ENCODE measurements around the gene NMRK2. TPM values are rescaled to one million over a fixed set of nuclear protein-coding genes. Genes with fewer than 3 reads are reported as not detected.
"Not testable (repeated sequence)": the region's sequence is repeated elsewhere in the genome, so short reads cannot be mapped to it uniquely, and the experiment has no call there.

Gene NMRK2
- polyA plus RNA-seq, 3 donors from 2014 or later, result not detected

GRCh38 chr19:3963458-3964255, 30.8 kb downstream of the NMRK2 start:
- H3K36me3 Mint-ChIP-seq, result peaks cover 0 to 17% (median 4%) of the 10 kb centered on the region in 3 donors
- H3K4me3 Mint-ChIP-seq, result no peak overlapping the region
- peaks cover 6 to 9% of the 10 kb centered on the region in 2 donors for H3K4me1 Mint-ChIP-seq
- H3K27ac Mint-ChIP-seq, result peak overlapping the region in 1 of 6 donors; percentile 40
- peaks cover 0 to 3% (median 0%) of the 10 kb centered on the region in 3 donors for H3K27me3 Mint-ChIP-seq (ENCODE audit: low read depth in 3 of 3)
- H3K9me3 Mint-ChIP-seq, result no peaks in the 10 kb centered on the region
- no peak for DNase-seq

DNA sequence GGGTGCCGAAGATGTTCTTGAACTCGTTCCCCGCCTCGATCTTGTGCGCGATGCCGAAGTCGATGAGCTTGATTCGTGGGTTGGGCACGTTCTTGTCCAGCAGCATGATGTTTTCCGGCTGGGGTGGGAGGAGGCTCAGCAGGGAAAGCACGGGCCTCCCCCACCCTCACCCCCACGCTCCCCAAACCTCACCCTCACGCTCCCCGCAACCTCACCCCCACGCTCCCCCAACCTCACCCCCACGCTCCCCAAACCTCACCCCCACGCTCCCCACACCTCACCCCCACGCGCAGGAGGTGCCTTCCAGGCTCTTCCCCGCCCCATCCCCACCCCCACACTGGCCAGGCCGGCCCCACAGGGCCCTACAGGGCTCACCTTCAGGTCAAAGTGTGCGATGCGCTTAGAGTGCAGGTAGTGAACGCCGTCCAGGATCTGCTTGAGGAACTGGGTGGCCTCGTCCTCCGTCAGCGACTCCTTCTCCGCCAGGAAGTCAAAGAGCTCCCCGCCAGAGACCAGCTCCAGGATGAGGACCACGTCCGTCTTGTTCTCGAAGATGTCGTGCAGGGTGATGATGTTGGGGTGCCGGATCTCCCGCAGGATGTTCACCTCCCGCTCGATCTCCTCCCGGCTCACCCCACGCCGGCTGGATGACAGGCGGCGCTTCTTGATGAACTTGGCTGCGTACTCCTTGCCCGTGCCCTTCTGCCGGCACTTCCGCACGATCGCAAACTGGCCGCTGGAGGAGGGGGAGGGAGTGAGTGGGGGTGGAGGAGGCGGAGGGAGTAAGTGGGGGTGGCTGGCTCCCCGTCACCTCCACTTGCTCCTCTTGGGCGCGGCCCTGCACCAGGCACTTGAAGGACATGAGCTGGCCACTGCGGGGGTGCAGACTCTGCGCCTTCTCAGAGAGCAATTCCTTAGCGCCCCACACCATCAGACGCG, 31.7 kb downstream of the NMRK2 start:
- no peak overlapping the region for H3K4me3 Mint-ChIP-seq
- H3K27ac Mint-ChIP-seq, result no peak overlapping the region
- H3K4me1 Mint-ChIP-seq, result peaks cover 13 to 14% of the 10 kb centered on the region in 2 donors
- peaks cover 0 to 17% (median 4%) of the 10 kb centered on the region in 3 donors for H3K36me3 Mint-ChIP-seq
- DNase-seq, result no peak
- H3K9me3 Mint-ChIP-seq, result no peaks in the 10 kb centered on the region
- peaks cover 0 to 3% (median 0%) of the 10 kb centered on the region in 3 donors for H3K27me3 Mint-ChIP-seq (ENCODE audit: low read depth in 3 of 3)

DNA sequence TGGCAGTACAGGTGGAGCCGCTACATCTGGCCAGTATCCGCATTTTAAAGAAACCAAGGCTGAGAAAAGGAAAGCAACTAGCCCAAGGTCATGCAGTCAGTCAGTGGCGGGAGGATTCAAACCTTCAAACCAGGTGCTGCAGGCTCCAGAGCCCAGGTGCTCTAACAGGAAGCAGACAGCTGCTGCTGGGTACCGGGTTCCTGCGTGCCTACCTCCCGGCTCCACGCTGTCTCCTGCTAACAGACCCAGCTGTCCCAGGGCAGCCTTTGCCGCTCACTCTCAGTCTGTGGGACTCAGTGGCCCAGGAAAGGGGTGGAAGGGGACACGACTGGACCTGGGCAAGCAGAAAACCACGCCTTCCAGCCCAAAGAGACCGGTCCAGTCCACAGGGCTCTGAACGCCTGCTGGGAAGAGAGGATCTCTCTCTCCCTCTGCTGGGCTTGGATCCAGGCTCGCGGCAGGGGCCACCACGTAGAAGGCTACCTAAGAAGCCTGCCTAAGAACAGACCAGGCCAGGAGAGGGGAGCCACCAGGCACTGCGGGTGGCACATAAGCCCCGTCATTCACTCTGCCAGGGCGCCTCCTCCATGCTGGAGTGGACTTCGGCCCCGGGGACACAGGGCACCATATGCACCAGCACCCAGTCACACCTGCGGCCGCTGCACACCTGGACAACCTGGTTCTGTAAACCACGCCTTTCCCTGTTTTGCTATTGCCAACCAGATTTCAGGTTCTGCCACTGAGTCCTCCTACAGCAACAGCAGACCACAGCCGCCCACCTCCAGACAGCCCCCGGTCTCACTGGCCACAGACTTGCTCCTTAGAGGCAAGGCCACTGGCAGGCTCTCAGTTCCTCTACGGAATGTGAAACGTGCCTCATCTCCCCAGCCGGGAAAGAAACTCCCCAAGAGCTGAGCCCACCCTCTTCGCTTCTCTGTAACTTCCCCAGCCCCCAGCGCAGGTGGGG, 33.5 kb downstream of the NMRK2 start:
- DNase-seq, result no peak
- Mint-ChIP-seq H3K4me1 (peaks cover 27 to 28% of the 10 kb centered on the region in 2 donors), H3K36me3 (peaks cover 0 to 15% (median 4%) of the 10 kb centered on the region in 3 donors), H3K27me3 (ENCODE audit: low read depth in 3 of 3) (peaks cover 0 to 11% (median 6%) of the 10 kb centered on the region in 3 donors), H3K4me3 (no peak overlapping the region), H3K27ac (peak overlapping the region in 2 of 6 donors; percentile 22 to 43), H3K9me3 (no peaks in the 10 kb centered on the region)

GRCh38 chr19:3967983-3968382, 35.1 kb downstream of the NMRK2 start:
- not testable (repeated sequence) for H3K27ac Mint-ChIP-seq, H3K9me3 Mint-ChIP-seq, H3K36me3 Mint-ChIP-seq, DNase-seq
- Mint-ChIP-seq H3K4me3 (peak overlapping the region in 1 of 5 donors; percentile 54), H3K4me1 (peaks cover 29 to 30% of the 10 kb centered on the region in 2 donors), H3K27me3 (ENCODE audit: low read depth in 3 of 3) (peaks cover 0 to 12% (median 6%) of the 10 kb centered on the region in 3 donors)

- Mint-ChIP-seq H3K27me3 (ENCODE audit: low read depth in 3 of 3) (peaks cover 0 to 11% (median 6%) of the 10 kb centered on the region in 3 donors), H3K36me3 (peaks cover 0 to 8% (median 0%) of the 10 kb centered on the region in 3 donors), H3K4me1 (peaks cover 29 to 30% of the 10 kb centered on the region in 2 donors), H3K9me3 (no peaks in the 10 kb centered on the region), H3K27ac (peak overlapping the region in 2 of 6 donors; percentile 32 to 36), H3K4me3 (peak overlapping the region; percentile 17 to 90 (median 54))
- DNase-seq, result no peak
Observed at GRCh38 chr19:3968556-3969434, 35.9 kb downstream of the NMRK2 start.

DNA sequence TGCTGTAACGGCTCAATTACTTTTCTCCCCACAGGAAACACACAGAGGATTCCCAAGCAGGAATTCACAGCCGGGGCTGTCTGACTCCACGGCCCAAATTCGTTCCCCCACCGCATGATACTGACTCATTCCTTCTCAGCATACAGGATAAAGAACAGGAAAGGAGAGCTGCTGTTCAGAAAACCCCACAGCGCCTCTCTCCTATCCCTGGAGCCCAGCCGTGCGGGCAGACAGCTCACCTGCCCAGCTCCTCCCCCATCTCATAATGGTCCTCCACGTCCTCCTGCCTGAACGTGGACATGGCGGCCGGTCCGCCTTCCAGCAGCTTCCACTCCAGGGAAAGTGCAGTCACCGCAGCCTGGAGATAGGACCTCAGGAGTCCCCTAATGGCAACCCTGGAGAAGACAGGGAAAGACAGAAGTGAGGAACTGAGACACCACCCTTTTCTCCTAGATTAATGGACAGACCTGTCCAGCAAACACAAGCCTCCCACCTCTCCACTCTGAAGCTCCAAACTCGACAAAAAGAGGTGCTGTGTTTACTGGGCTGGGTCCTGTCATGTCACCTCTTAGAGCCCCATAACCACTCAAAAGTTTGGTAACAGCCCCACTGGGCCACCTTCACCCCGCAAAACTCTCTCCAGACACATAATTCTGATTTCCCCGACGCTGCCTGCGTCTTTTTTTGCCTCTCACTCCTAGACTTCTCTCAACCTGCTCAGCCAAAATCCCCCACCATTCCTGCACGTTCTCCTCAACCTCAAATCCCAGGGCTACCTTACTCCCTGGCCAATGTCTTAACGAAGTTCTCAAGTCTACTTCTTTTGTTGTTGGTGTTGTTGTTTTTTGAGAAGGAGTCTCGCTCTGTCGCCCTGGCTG, 36.8 kb downstream of the NMRK2 start:
- peaks cover 29 to 30% of the 10 kb centered on the region in 2 donors for H3K4me1 Mint-ChIP-seq
- H3K36me3 Mint-ChIP-seq, result peaks cover 0 to 8% (median 0%) of the 10 kb centered on the region in 3 donors
- peak overlapping the region; percentile 70 to 91 (median 84) for H3K27ac Mint-ChIP-seq
- H3K4me3 Mint-ChIP-seq, result peak overlapping the region; percentile 87 to 91 (median 88)
- peaks cover 0 to 9% (median 6%) of the 10 kb centered on the region in 3 donors for H3K27me3 Mint-ChIP-seq (ENCODE audit: low read depth in 3 of 3)
- no peak for DNase-seq
- no peaks in the 10 kb centered on the region for H3K9me3 Mint-ChIP-seq

DNA sequence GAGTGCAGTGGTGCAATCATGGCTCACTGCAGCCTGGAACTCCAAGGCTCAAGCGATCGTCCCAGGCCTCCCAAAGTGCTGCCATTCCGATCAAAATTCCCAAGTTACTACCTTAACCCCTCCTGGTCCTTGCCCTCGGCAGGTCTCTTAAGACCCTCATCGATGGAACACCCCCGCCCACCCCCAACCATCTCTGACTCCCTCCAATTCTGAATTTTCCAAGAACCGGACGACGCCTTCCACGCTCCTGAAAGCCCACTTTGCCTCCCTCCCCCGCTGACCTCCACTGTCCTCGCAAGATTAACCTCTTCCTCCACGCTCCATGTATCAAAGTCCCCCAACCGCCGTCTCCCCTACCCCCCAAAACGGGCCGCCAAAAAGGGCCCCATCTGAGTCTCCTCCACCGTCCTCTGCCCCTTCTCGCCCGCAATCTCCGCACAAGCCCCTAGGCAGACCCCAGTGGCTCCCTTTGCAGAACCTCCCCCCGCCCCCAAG, 37.5 kb downstream of the NMRK2 start:
- DNase-seq, result no peak
- peak overlapping the region; percentile 87 to 91 (median 88) for H3K4me3 Mint-ChIP-seq
- H3K36me3 Mint-ChIP-seq, result peaks cover 0 to 8% (median 0%) of the 10 kb centered on the region in 3 donors
- H3K9me3 Mint-ChIP-seq, result no peaks in the 10 kb centered on the region
- peaks cover 0 to 9% (median 8%) of the 10 kb centered on the region in 3 donors for H3K27me3 Mint-ChIP-seq (ENCODE audit: low read depth in 3 of 3)
- peaks cover 28 to 30% of the 10 kb centered on the region in 2 donors for H3K4me1 Mint-ChIP-seq
- peak overlapping the region; percentile 70 to 91 (median 84) for H3K27ac Mint-ChIP-seq

DNA sequence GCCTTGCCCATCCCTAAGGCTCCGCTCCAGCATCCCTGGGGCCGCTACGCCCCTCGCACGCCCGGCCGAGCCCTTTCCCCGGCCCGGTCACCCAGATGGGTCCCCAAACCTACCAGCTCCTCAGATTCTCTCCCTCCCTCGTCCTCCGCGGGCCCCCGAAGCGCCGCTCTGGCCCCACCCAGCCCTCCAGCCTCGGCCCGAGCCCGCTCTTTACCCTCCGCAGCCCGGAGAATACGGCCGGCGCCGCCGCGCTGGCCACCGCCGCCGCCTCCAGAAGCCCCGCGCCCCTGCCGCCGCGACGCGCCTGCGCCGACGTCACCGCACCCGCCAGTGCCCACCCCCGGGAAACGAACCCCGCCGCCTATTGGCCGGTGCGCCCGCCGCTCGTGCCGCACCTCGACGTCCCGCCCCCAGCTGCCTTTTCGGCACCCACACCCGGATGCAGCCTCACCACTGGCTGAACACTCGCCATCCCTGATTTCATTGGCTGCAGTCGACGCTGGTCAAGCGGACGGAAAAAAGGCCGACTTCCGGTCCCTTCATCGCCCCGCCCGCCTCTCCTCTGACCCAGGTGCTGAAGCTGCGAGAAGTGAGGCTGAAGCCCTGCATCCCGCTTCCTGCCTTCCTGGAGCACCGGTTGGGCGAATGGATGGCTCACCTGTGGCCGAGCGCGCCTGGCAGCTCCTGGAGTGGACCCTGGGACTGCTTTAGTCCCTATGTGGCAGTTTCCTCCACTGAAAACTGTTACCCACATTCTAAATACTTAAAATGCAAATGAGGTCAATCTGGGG, 38.1 kb downstream of the NMRK2 start, which contains the start of gene DAPK3:
Gene DAPK3, minus strand, starts transcription at position 292 of the 791 bp plus-strand sequence. CDS start 1,364 bp downstream, outside the sequence.
- Mint-ChIP-seq H3K27ac (peak within 1 kb of the TSS; percentile 81 to 91 (median 84)), H3K4me3 (peak within 1 kb of the TSS; percentile 87 to 91 (median 88)), H3K4me1 (peaks cover 27 to 30% of the 10 kb centered on the region in 2 donors), H3K9me3 (no peaks in the 10 kb centered on the region), H3K36me3 (peaks cover 0 to 12% (median 0%) of the 10 kb centered on the region in 3 donors), H3K27me3 (ENCODE audit: low read depth in 3 of 3) (peaks cover 3 to 15% (median 14%) of the 10 kb centered on the region in 3 donors)
- DNase-seq, result peak; percentile 93

DNA sequence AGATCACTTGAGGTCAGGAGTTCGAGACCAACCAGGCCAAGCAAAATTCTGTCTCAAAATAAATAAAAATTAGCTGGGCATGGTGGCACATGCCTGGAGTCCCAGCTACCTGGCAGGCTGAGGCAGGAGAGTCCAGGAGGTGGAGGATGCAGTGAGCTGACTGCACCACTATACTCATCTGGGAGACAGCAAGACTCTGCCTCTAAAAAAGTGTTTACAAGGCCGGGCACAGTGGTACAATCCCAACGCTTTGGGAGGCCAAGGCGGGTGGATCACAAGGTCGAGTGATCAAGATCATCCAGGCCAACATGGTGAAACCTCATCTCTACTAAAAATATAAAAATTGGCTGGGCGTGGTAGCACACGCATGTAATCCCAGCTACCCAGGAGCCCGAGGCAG, 42.3 kb downstream of the NMRK2 start:
- Mint-ChIP-seq H3K9me3 (no peaks in the 10 kb centered on the region), H3K4me1 (peaks cover 9 to 15% of the 10 kb centered on the region in 2 donors), H3K27me3 (ENCODE audit: low read depth in 3 of 3) (peaks cover 30 to 45% (median 34%) of the 10 kb centered on the region in 3 donors), H3K36me3 (peaks cover 0 to 25% (median 6%) of the 10 kb centered on the region in 3 donors), H3K27ac (no peak overlapping the region), H3K4me3 (no peak overlapping the region)
- DNase-seq, result peak in 1 of 3 donors; percentile 4

DNA sequence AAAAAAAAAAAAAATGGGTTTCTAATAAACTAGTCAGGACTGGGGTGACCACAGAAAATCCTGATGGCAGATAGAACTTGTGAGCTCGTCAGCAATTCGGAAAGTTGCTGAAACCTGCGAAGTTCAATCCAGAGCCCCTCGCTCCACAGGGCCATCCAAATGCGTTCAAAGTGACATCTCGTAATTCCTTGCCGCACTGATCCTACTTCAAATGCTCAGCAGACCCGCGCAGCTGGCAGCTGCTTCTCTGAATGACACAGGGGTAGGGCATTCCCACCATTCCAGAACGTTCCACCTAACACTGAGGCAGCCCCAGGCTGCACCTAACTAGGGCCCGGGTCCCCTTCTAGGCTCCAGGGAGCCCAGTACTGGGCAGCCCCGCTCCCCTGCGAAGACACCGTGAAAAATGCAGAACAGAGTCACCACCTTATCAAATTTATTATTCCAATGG, 42.8 kb downstream of the NMRK2 start:
- H3K36me3 Mint-ChIP-seq, result peaks cover 0 to 24% (median 6%) of the 10 kb centered on the region in 3 donors
- peaks cover 5 to 10% of the 10 kb centered on the region in 2 donors for H3K4me1 Mint-ChIP-seq
- H3K4me3 Mint-ChIP-seq, result no peak overlapping the region
- peaks cover 30 to 40% (median 39%) of the 10 kb centered on the region in 3 donors for H3K27me3 Mint-ChIP-seq (ENCODE audit: low read depth in 3 of 3)
- peak in 1 of 3 donors; percentile 14 for DNase-seq
- H3K9me3 Mint-ChIP-seq, result no peaks in the 10 kb centered on the region
- peak overlapping the region in 1 of 6 donors; percentile 17 for H3K27ac Mint-ChIP-seq

Measured in immature natural killer cell (primary cell).